K562 (cell line): Measurements from ENCODE around the gene TESK2. TPM values are rescaled to one million over a fixed set of nuclear protein-coding genes. Genes with fewer than 3 reads are reported as not detected.

Experiments
- AFF4 ChIP-seq: sonication (generic); formaldehyde crosslinking; IDR thresholded peaks from 2 replicates; pipeline ENCODE4 v1.8.0; 2023; ENCODE audit warnings: mild to moderate bottlenecking, missing genetic modification reagents
- ASH1L ChIP-seq: fragments of 450-650 bp; IDR thresholded peaks from 2 replicates; pipeline ENCODE4 v1.6.1; 2018; ENCODE audit warnings: borderline replicate concordance, mild to moderate bottlenecking, low read depth; ENCODE audit not compliant: partially characterized antibody
- CHAMP1 ChIP-seq: fragments of 450-650 bp; IDR thresholded peaks from 2 replicates; pipeline ENCODE4 v1.6.1; 2016; ENCODE audit warnings: mild to moderate bottlenecking
- E2F4 ChIP-seq: sonication (generic); formaldehyde crosslinking; IDR thresholded peaks from 2 replicates; pipeline ENCODE4 v1.8.0; 2022; ENCODE audit warnings: mild to moderate bottlenecking, low read depth, missing genetic modification reagents
- ELF1 ChIP-seq: fragments of 200-800 bp; sonication (Bioruptor generic); IDR thresholded peaks from 2 replicates; pipeline ENCODE4 v1.6.1; 2016; ENCODE audit warnings: missing genetic modification characterization, missing compliant biosample characterization
- ETV5 ChIP-seq: sonication (generic); formaldehyde crosslinking; IDR thresholded peaks from 2 replicates; pipeline ENCODE4 v1.4.0; 2020; ENCODE audit warnings: low read depth, mild to moderate bottlenecking, missing genetic modification reagents
- FOXA1 ChIP-seq: fragments of 450-650 bp; IDR thresholded peaks from 2 replicates; pipeline ENCODE4 v1.6.1; 2016; ENCODE audit warnings: mild to moderate bottlenecking, borderline replicate concordance
- SAFB2 ChIP-seq: fragments of 200-400 bp; formaldehyde crosslinking; IDR thresholded peaks from 2 replicates; pipeline ENCODE4 v1.6.1; 2018; ENCODE audit warnings: borderline replicate concordance, low read length, low read depth, moderate library complexity; ENCODE audit not compliant: severe bottlenecking
- SMARCA4 ChIP-seq: fragments of 450-650 bp; IDR thresholded peaks from 2 replicates; pipeline ENCODE4 v1.6.1; 2016
- SOX6 ChIP-seq: fragments of 450-650 bp; IDR thresholded peaks from 2 replicates; pipeline ENCODE4 v1.6.1; 2014; ENCODE audit warnings: mild to moderate bottlenecking
- XRCC4 ChIP-seq: IDR thresholded peaks from one replicate; pipeline ENCODE4 v1.6.1; 2011; ENCODE audit not compliant: insufficient read depth, insufficient read length; ENCODE audit errors: extremely low read depth
- ZNF766 ChIP-seq: fragments of 200-800 bp; sonication (Bioruptor generic); conservative IDR thresholded peaks from 2 replicates; pipeline ENCODE4 v1.6.1; 2016; ENCODE audit warnings: missing genetic modification characterization, missing compliant biosample characterization
- polyA plus RNA-seq, 8 experiments: library from polyadenylated mRNA; depleted of rRNA in 4 of 8; stranded (reverse) in 5 of 8; unstranded in 3 of 8; fragments of >200 nt; fragmentation: Nextera tagmentation in 2 of 8; fragmentation: Illumina TruSeq in 1 of 8; extraction: Ambion mirVana in 2 of 8; extraction: Trizol in 1 of 8; gene quantifications; 2 replicates each; pipeline versions ENCODE4 v1.2.1 to v1.2.3, GENCODE V29; 2011 to 2014; ENCODE audit warnings: inconsistent platforms in 1 of 8, missing spikeins in 1 of 8
- total RNA-seq, 7 experiments: library from RNA; depleted of rRNA in 6 of 7; stranded (reverse); fragments of >200 nt in 6 of 7; fragmentation: Illumina TruSeq in 2 of 7; extraction: Trizol in 2 of 7; gene quantifications; 2 replicates each; pipeline versions ENCODE4 v1.2.1 to v1.2.3, GENCODE V29; 2011 to 2021; ENCODE audit warnings: low replicate concordance in 1 of 7

Gene TESK2
- total and polyA plus RNA-seq, 9 of the 15 experiments (the other 6 are each of a cell fraction or from before 2014, with no cell fraction given), result 1.6 to 5.3 (median 3.7) TPM

- TF ChIP-seq ASH1L (no peak), SAFB2 (no peak), ETV5 (CRISPR knock-in tag) (no peak), FOXA1 (no peak), SMARCA4 (peak; percentile 71; the same call in 1 of the 2 replicates), SOX6 (0 out of 2 replicates have a peak, but pooled peaks have one; percentile 37), ZNF766 (CRISPR knock-in tag) (0 out of 2 replicates have a peak, but pooled peaks have one; percentile 15), E2F4 (CRISPR knock-in tag) (no peak), CHAMP1 (no peak), ELF1 (tag) (no peak), AFF4 (no peak), XRCC4 (no peak)
These were observed 61.3 kb downstream of the TESK2 start (continued) for GRCh38 chr1:45429561-45430159.
